Activated CD4-positive, alpha-beta T cell treated with anti-CD3 and anti-CD28 coated beads, Interleukin-2, amount 50 U/mL, for 1 hour (primary cell): ENCODE data around the gene STN1.

Source experiments
- DNase-seq: peaks from one replicate; pipeline ENCODE4 v3.0.0-alpha.2; 2020

The STN1 gene

DNA sequence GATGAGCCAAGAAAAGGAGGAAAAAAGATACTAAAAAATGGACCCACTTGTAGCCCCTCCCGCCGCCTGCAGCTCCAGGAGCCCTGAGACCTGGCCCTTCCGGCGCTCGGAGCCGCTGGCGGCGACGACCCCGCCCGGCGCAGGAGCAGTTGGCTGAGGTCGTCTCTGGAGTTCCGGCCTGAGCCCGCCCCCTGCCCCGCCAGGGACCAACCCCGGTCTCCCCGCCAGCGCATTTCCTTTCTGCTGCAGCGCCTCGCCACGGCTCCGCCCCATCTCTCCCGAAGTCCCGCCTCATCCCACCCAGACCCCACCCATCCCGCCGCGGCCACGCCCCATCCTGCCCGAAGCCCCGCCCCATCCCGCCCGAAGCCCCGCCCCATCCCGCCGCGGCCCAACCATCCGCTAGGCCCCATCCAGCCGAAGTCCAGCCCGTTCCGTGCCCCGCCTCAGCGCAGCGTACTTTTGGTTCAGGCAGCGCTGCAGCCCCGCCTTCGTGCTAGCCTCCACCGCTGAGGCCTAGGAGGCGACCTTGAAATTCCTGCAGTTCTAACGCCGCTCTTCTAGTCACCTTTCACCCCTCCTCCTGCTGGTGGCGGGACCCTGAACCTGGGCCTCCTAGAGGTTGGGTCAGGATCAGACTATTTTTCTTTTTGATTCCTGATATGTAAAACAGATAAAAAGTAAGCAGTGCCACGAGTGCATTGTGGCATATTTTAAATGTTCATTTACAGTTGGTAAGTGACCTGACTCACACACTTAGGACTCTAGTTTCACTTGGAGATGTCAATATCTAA is at the start of gene STN1:
STN1 (minus strand) TSS at position 132 of the 794 bp plus-strand sequence. CDS start 590 bp downstream, outside the sequence.
- peak; percentile 94 for DNase-seq

DNA sequence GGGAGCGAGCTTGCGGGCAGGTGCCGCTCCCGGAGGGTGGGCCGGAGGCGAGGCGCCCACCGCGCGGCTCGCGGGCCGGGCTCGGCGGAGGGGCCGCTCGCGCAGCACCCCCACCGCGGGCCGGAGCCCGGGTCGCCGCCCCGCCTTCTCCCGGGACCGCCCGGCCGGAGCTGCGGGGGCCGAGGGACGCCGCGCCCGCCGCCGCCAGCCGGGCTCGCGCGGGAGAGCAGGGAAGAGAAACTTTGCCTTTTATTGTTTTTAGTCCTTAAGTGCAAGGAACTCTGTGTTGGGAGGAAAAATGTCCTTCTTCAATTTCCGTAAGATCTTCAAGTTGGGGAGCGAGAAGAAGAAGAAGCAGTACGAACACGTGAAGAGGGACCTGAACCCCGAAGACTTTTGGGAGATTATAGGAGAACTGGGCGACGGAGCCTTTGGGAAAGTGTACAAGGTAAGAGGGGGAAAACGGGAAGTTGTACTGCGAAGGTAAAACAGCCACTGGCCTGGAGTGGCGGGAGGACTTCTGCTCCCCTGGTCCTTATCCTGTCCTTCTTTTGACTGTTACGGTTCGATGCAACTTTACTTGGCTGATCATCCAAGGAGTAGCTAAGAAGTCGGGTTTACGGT is 49.6 kb upstream of the STN1 start:
- DNase-seq, result peak; percentile 6

GRCh38 chr10:103966671-103967447 is 48.9 kb upstream of the STN1 start, which contains the start of gene SLK:
Gene SLK (plus strand): TSS chr10:103967140. CDS start chr10:103967746, 606 bp downstream.
- DNase-seq, result peak; percentile 78

DNA sequence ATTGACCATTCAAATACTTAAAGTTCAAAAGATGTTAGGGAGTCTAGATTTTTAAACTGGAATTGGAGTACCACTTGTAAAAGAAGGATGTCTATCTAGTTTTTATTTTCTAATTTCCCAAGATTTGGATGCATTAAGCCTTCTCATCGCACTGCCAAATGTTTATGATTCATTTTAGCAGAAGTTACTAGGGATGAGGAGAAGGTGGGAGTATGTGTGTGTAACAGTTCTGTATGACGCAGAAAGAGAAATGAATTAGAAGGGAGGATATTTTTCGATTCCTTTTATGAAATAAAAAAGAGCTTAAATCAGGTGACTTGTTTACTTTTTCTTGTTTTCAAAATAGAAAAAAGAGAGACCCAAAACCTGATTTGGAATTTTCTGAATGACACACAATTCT is 42.1 kb upstream of the STN1 start:
- no peak for DNase-seq

DNA sequence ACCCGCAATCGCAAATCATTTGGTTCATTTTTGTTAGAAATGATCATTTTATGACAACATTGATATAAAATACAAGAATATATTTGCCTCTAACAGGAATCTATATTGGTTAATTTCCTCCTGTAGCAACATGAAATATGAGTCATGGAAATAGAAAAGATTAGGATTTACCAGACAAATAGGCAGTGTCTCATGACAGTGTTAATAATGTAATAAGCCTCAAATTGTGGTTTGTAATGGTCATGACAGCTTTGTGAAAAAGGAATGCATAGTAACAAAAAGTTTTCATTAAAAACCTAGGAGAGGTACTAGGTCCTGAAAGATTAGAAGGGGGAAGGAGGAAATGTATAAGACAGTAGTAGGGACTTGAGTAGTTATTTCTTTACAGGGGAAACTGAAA is 41.0 kb upstream of the STN1 start:
- no peak for DNase-seq

GRCh38 chr10:103954543-103954942 is 36.6 kb upstream of the STN1 start:
- DNase-seq, result no peak

- no peak for DNase-seq
Observed at GRCh38 chr10:103951942-103952341, 34.0 kb upstream of the STN1 start.

GRCh38 chr10:103951183-103951582 is 33.2 kb upstream of the STN1 start:
- no peak for DNase-seq

GRCh38 chr10:103949728-103950127 is 31.7 kb upstream of the STN1 start:
- DNase-seq, result no peak

DNA sequence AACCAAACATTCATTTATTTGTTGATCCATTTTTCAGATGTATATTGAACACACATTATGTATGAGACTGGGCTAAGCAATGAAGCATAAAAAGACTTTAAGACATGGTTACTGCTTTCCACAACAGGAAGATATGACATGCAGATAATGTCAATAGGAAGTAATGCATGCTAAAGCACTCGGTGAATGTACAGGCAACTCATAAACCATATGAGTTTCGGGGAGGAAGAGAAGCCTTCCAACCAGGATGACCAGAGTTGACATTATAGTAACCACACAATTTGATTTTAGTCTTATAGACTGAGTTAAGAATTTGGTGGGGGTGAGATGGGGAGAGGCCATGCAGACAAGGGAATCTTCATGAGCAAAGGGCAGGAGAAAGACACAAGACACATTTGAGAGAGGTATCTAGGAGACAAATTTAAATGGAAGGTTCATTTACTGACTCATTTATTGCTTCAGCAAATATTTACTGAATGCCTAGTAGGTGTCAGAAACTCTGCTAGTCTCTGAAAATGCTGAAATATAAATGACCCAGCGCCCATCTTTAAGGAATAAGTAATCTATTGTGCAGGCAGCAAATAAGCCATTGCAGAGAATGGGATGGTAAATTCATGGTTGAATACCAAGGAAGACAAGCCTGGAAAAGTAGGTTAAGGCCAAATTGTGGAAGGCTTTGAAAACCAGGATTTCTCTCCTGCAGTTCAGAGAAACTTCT is 30.0 kb upstream of the STN1 start:
- no peak for DNase-seq

DNA sequence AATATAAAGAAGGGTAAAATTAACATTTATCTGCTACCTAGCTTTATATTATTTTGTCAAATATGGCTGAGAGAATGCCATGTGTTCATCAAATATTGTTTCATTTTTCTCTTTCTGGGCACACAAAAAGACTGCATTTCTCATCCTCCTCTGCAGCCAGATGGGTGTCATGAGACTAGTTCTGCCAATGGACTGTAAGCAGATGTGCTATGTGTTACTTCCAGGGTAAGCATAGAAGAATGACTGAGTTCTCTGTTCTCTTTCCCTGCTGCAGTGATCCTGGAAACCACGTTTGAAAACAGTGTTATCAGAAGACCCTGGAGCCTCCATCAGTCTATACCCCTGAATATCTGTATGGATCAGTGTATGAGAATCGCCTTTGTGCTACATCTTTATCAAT is 24.9 kb upstream of the STN1 start:
- no peak for DNase-seq

- no peak for DNase-seq
Observed at GRCh38 chr10:103941801-103942200, 23.8 kb upstream of the STN1 start.

DNA sequence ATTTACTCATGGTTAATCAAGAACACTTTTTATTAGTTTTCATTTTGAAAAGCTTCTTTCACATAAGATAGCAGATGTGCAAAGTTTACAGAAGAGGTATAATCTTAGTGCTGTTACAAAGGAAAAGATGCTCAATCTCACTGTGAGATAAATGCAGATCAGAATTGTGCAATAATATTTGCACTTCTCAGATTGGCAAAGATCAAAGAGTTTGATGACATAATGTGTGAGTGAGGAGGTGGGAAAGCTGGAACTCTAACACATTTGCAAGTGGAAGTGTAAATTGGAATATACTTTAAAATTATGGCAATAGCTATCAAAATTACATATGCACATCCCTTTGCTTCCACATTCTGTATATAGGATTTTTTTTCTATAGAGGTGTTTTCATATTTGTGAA is 21.5 kb upstream of the STN1 start:
- DNase-seq, result no peak

- DNase-seq, result no peak
Observed at GRCh38 chr10:103936022-103936421, 18.0 kb upstream of the STN1 start.

GRCh38 chr10:103934308-103934707 is 16.3 kb upstream of the STN1 start:
- DNase-seq, result no peak

- no peak for DNase-seq
Observed at GRCh38 chr10:103933557-103934121, 15.7 kb upstream of the STN1 start.

- DNase-seq, result no peak
Observed at GRCh38 chr10:103932971-103933370, 15.0 kb upstream of the STN1 start.

GRCh38 chr10:103932271-103932670 is 14.3 kb upstream of the STN1 start:
- DNase-seq, result no peak

DNA sequence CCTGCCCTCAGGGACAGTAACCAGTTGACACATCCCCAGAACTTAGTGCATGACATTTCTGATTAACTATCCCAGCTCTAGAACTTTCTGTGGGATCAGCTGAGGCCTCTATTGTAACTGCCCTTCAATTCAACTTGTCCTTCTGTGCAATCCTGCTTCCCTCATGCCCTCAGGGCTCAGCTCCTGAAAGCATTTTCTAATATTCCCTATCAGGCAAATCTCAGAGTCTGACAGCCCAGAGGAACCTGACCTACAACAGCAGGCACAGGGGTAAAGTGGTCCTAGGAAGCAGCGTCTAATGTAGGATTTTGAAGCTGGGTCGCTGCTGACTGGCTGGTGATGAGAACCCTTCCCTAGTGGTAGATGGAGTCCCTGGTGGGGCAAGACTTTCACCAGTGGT is 13.6 kb upstream of the STN1 start:
- no peak for DNase-seq

DNA sequence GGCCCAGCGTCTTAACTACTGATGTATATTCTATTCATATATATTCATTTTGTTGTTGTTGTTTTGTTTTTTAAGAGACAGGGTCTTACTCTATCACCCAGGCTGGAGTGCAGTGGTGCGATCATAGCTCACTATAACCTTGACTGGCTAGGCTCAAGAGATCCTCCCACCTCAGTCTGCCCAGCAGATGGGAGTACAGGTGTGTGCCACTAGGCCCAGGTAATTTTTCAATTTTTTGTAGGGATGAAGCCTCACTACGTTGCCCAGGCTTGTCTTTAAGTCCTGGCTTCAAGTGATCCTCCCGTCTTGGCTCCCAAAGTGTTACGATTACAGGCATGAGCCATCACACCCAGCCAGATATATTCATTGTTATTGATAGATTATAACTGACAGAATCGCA is 12.9 kb upstream of the STN1 start:
- no peak for DNase-seq

DNA sequence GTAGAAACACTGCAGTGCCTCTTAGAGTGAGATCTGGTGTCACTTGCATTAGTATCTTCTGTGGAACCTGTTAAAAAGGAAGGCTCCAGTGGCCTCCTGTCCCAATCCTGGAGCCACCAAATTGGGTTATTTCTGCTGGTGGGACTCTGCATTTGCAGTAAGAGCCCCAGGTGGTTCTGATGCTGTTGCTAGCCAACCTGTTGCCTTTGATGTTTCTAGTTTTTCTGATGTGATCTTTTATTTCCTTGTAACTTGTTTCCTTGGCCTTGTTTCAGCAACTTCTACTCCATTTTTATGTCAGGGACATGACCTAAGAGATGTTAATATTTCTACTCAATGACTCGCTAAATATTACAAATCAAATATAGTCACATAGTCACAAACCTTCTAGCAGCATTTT is 12.5 kb upstream of the STN1 start:
- no peak for DNase-seq

DNA sequence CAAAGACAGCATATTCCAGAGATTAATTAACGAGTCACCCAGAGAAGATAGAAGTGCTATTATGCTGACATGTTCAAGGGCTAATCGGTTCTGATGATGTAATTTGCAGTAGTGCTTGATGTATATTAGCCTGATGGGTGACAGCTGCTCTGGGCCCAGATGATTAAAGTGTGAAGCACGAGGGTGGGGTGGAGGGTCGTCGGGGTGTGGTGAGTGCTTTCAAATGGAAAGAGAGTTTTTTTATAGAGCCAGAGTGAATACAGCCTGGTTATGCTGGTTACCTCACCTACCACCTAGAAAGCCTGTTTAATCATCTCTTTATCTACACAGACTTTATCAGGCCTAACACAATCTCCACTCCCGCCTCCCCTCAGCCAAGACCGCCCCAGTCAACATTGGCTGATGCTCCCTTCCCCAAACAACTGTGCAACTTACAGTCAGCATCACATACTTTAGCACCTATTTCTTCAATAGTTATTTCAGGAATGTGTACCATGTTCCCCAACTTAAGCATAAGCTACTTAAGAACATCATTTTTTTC is 11.5 kb upstream of the STN1 start:
- no peak for DNase-seq
